Right renal pelvis (tissue), 4 donors: ENCODE results near the gene FRMD3. TPM values are rescaled to one million over a fixed set of nuclear protein-coding genes. Genes with fewer than 3 reads are reported as not detected.

Experiments
- DNase-seq, 4 donors: peaks; one replicate each; pipeline ENCODE4 v3.0.0-alpha.2; 2013; ENCODE audit warnings: low read depth in 4 of 4, low spot score in 3 of 4, missing footprints in 1 of 4
- polyA plus RNA-seq, 4 donors: library from polyadenylated mRNA; unstranded; fragments of 120-200 nt; gene quantifications; one replicate each; pipeline ENCODE4 v1.2.1, GENCODE V29; 2013; ENCODE audit not compliant: insufficient read length in 4 of 4

Gene FRMD3
- polyA plus RNA-seq, 4 donors, result 21.4 to 28.9 (median 25.2) TPM

GRCh38 chr9:83204047-83204446 lies 334.2 kb downstream of the FRMD3 start:
- DNase-seq, result no peak

DNA sequence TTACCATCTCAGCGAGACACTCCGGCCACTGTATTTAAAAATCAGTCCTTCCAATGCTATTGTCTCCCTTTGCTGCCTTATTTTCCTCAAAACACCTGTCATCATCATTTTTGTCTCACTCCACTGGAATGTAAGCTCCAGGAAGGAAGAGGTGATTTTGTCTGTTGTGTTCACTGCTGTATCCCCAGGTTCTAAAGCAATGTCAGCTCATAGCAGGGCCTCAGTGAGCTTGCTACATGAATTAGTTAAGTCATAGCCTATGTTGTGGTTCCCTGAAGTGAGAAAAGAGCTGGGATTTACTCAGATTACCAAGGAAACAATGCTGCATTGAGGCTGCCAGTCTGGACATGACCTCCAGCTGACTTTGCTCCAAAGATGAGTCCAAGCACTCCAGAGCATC lies 337.7 kb downstream of the FRMD3 start:
- DNase-seq, result no peak

DNA sequence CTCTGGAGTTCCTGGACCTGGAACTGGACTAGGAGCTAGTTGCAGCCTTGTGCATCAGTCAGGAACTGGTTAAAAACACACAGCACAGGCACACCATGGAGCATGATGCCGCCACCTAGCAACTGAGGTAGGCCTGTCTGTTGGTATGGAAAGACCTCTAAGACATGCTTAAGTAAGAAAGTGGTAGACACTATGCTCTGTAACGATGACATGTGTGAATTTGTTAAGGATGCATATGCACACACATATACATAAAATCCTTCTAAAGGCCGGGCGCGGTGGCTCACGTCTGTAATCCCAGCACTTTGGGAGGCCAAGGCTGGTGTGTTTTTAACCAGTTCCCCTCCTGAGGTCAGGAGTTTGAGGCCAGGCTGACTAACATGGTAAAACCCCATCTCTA lies 338.4 kb downstream of the FRMD3 start:
- no peak for DNase-seq

- peak in 1 of 4 donors; percentile 44 for DNase-seq
Measured at GRCh38 chr9:83199240-83199639, 339.0 kb downstream of the FRMD3 start.

DNA sequence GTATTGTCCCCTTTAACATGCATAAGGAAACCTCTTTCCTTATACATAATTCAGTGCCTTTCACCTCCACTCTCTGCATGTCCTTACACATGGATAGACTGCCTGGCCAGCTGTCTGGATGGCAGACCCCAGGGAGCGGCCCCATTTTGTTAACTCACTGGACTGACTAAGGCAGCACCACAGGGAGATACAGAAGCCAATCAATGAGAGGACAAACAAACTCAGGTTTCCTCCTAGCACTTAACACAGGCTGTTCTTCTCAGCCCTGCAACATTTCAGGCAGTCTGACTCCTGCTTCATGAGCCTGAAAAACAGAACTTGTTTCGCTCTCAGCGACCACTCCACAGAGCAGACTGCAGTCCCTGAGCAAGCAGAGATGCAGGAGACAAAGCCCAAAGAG lies 339.8 kb downstream of the FRMD3 start:
- DNase-seq, result no peak

- no peak for DNase-seq
Measured at GRCh38 chr9:83197591-83197990, 340.6 kb downstream of the FRMD3 start.

GRCh38 chr9:83196946-83197345 lies 341.3 kb downstream of the FRMD3 start:
- no peak for DNase-seq

Other genes with a start within 250 kb of the FRMD3 start
- 10 to 100 TPM; 12.1 to 16.0 (median 13.5) TPM for gene IDNK, start 84.7 kb upstream of the FRMD3 start, polyA plus RNA-seq
- gene UBQLN1, start 169.6 kb upstream of the FRMD3 start, polyA plus RNA-seq, result 100 to 1,000 TPM; 108 to 123 (median 119) TPM